ENCODE results near the gene GAB2.

The GAB2 gene

DNA sequence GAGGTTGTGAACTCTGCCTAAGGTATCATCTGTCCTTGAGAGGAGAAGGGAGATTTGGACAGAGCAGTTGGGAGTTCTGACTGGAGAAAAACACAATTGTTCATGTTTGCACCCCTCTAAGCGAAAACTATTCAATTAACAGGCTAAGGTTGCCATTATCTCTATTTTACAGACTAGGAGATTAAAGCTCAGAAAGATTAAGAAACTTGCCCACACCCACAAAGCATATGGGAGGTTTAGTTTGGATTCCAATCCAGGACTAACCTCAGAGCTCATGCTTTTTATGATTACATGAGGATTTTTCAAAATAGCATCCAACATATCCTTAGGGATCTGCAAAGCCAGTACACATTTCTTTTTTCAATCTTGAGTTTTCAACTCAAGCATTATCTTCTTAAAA lies 22.0 kb downstream of the GAB2 start:
- no peak overlapping the region for H3K4me3 ChIP-seq (ENCODE audit: low read depth, low read length)
- no peak for DNase-seq (ENCODE audit: low read depth)
- TF ChIP-seq, protein P1, sequence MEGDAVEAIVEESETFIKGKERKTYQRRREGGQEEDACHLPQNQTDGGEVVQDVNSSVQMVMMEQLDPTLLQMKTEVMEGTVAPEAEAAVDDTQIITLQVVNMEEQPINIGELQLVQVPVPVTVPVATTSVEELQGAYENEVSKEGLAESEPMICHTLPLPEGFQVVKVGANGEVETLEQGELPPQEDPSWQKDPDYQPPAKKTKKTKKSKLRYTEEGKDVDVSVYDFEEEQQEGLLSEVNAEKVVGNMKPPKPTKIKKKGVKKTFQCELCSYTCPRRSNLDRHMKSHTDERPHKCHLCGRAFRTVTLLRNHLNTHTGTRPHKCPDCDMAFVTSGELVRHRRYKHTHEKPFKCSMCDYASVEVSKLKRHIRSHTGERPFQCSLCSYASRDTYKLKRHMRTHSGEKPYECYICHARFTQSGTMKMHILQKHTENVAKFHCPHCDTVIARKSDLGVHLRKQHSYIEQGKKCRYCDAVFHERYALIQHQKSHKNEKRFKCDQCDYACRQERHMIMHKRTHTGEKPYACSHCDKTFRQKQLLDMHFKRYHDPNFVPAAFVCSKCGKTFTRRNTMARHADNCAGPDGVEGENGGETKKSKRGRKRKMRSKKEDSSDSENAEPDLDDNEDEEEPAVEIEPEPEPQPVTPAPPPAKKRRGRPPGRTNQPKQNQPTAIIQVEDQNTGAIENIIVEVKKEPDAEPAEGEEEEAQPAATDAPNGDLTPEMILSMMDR (IDR thresholded peaks at IDR 0.05; ENCODE audit: low read depth, low read length, missing control alignments) = no peak

DNA sequence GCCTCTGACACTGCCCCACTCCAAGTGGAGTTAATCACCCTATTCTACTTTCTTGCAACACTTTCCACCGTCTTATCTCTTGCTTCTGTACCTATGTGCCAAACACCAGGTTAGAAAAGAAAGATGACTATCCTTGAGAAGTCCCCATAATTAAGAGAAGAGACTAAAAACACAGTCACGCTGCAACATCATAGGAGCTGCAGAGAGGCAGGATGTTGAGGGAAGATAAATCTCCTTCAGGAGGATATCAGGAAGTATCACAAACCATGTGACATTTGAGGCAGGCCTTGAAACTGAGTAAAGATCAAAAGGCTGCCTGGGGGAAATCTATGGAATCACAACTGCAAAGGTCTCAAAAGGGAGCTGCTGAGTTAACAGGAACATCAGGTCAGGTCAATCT lies 24.8 kb downstream of the GAB2 start:
- TF ChIP-seq, protein P1 (IDR thresholded peaks at IDR 0.05; ENCODE audit: low read depth, low read length, missing control alignments) = no peak
- no peak overlapping the region for H3K4me3 ChIP-seq (ENCODE audit: low read depth, low read length)
- no peak for DNase-seq (ENCODE audit: low read depth)

DNA sequence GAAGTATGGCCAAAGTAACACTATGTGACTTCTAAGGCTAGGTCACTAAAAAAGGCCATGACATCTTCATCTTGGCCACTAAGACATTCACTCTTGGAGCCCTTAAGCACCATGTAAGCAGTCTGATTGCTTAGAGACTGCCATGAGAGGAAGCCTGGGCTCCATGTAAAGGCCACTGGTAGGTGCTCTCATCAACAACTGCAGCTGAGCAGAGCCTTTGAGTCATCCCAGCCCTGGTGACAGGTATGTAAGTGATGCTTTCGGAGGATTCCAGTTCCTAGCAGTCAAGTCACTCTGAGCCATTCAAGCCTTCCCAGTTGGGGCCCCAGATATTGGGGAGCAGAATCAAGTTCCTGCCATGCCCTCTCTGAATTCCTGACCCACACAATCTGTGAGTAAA lies 26.2 kb downstream of the GAB2 start:
- TF ChIP-seq, protein P1 (IDR thresholded peaks at IDR 0.05; ENCODE audit: low read depth, low read length, missing control alignments) = no peak
- DNase-seq (ENCODE audit: low read depth) = no peak
- H3K4me3 ChIP-seq (ENCODE audit: low read depth, low read length) = no peak overlapping the region

DNA sequence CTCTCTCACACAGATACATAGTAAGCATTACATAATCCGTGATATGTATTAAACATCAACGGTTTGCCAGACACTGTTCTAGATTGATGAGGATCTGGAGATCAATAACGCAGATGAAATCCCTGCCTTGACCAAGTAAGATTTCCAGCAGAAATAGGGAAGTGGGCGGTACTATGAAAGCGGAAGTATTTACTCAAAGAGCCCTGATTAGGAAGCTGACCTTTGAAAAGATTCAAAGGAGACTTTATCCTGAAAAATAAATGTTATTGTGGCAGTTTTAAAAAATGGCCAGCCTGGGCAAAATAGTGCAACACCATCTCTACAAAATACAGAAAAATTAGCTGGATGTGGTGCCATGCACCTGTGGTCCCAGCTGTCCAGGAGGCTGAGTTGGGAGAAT lies 26.8 kb downstream of the GAB2 start:
- TF ChIP-seq, protein P1 (IDR thresholded peaks at IDR 0.05; ENCODE audit: low read depth, low read length, missing control alignments) = no peak
- H3K4me3 ChIP-seq (ENCODE audit: low read depth, low read length) = no peak overlapping the region
- DNase-seq (ENCODE audit: low read depth) = no peak

DNA sequence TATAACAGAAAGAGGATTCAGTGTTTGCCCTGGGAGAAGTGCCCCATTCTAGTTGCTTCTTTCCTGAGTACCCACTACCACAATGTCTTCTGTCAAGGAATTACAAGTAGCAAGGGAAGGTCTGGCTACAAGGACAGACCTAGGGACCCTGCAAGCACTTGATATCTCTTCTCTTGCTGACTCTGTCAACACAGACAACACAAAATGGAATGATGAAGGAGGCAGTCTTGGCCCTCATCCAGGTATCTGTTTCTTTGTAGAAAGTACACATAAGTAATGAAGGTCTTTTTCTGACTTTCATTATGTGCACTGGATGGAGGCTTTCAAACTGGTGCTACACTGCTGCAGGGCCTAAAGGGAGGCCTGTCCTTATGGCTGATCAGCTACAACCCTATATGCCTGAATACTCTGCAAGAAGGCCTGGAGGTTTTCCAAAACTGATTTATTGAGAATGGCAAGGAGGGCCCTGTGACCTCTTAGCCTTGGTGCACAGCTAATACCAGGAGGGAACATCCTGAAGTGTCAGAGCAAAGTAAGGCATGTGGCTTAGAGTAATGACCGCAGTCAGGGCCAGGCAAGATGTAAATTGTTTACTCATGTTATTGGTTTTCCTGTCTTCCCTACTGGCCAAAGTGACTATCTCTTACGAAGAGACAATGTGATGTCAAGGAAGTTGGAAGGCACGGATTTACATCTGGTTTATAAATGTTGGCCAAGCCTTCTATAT lies 31.2 kb downstream of the GAB2 start:
- DNase-seq (ENCODE audit: low read depth) = no peak
- TF ChIP-seq, protein P1 (IDR thresholded peaks at IDR 0.05; ENCODE audit: low read depth, low read length, missing control alignments) = no peak
- no peak overlapping the region for H3K4me3 ChIP-seq (ENCODE audit: low read depth, low read length)

DNA sequence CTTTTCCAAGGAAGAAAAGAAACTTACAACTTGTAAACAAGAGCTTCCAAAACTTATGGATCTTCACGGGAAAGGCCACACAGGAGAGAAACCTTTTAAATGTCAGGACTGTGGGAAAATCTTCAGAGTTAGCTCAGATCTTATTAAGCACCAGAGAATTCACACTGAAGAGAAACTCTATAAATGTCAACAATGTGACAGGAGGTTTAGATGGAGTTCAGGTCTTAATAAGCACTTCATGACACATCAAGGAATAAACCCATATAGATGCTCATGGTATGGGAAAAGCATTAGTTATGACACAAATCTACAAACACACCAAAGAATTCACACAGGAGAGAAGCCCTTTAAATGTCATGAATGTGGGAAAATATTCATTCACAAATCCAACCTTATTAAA lies 32.4 kb downstream of the GAB2 start:
- DNase-seq (ENCODE audit: low read depth) = no peak
- TF ChIP-seq, protein P1 (IDR thresholded peaks at IDR 0.05; ENCODE audit: low read depth, low read length, missing control alignments) = no peak
- H3K4me3 ChIP-seq (ENCODE audit: low read depth, low read length) = no peak overlapping the region

DNA sequence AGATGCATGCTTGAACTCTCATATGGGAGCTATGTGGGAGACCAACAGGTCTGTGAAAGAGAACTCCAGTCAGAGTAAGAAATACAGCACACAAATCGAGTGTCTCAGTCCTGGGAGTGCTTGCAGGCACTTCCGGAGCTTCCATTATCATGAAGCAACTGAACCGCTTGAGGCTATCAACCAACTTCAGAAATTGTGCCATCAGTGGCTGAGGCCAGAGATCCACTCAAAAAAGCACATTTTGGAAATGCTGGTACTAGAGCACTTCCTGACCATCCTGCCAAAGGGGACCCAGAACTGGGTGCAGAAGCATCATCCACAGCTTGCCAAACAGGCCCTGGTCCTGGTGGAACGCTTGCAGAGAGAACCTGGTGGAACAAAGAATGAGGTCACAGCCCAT lies 33.4 kb downstream of the GAB2 start:
- TF ChIP-seq, protein P1 (IDR thresholded peaks at IDR 0.05; ENCODE audit: low read depth, low read length, missing control alignments) = no peak
- H3K4me3 ChIP-seq (ENCODE audit: low read depth, low read length) = no peak overlapping the region
- DNase-seq (ENCODE audit: low read depth) = no peak
